ENCODE results near the gene CPAMD8. TPM values are rescaled to one million over a fixed set of nuclear protein-coding genes. Genes with fewer than 3 reads are reported as not detected.

CPAMD8 gene
- total RNA-seq, 4 donors from 2014 or later: 2.8 to 18.3 (median 15.7) TPM

DNA sequence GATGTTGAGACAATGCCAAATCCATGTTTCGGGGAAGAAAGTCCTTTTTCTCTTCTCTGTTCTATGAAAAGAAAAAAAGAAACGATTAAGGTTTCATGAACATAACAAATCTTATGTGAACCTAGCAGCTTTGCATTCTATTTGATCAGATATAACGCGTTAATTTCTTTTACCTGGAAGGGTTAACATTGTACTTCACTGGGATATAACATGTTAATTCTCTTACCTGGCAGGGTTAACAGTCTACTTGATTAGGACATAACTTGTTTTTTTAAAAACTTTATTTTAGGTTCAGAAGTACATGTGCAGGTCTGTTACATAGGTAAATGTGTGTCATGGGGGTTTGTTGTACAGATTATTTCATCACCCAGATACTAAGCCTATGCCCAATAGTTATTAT is 68.8 kb downstream of the CPAMD8 start:
- Histone ChIP-seq H3K9me3 (no peaks in the 10 kb centered on the region), H3K27me3 (no peaks in the 10 kb centered on the region), H3K27ac (no peak overlapping the region), H3K4me3 (no peak overlapping the region), H3K4me1 (no peaks in the 10 kb centered on the region), H3K36me3 (no peaks in the 10 kb centered on the region)
- no peak for TF ChIP-seq POLR2A (IDR thresholded peaks at IDR 0.05)
- TF ChIP-seq, protein P1, sequence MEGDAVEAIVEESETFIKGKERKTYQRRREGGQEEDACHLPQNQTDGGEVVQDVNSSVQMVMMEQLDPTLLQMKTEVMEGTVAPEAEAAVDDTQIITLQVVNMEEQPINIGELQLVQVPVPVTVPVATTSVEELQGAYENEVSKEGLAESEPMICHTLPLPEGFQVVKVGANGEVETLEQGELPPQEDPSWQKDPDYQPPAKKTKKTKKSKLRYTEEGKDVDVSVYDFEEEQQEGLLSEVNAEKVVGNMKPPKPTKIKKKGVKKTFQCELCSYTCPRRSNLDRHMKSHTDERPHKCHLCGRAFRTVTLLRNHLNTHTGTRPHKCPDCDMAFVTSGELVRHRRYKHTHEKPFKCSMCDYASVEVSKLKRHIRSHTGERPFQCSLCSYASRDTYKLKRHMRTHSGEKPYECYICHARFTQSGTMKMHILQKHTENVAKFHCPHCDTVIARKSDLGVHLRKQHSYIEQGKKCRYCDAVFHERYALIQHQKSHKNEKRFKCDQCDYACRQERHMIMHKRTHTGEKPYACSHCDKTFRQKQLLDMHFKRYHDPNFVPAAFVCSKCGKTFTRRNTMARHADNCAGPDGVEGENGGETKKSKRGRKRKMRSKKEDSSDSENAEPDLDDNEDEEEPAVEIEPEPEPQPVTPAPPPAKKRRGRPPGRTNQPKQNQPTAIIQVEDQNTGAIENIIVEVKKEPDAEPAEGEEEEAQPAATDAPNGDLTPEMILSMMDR (IDR thresholded peaks at IDR 0.05): no peak
- DNase-seq: no peak
- intact Hi-C loops (cut with DNase I; ENCODE audit: low total_unique reads): no loop called here

DNA sequence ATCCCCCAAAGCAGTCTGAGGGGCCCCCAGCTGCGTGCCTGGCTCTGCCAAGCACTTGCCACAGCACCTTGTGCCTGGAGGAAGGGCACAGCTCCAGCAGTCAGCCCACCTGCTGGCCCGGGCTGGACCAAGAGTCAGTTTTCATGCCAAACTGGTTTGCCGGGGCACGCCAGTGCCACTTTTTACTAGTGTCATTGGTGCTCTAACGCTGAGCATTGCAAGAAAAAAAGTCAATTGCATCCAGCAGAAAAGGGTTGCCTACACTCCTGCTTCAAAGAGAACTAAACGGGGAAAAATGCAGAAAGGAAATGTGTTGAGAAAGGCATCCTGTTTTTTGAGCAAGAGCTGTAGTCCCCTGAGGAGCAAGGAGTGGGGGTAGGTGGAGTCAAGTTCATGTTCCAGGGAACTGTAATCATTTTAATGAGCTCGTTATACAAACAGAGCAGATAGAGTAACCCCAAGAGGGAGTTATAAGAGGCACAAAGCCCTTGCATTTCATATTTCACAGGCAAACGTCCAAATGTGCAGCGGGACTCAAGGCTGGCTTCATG is 69.4 kb downstream of the CPAMD8 start:
- no peaks in the 10 kb centered on the region for H3K36me3 ChIP-seq
- no peak overlapping the region for H3K27ac ChIP-seq
- no peaks in the 10 kb centered on the region for H3K27me3 ChIP-seq
- no peaks in the 10 kb centered on the region for H3K4me1 ChIP-seq
- no peaks in the 10 kb centered on the region for H3K9me3 ChIP-seq
- no peak overlapping the region for H3K4me3 ChIP-seq
- intact Hi-C loops (cut with DNase I; ENCODE audit: low total_unique reads): no loop called here
- no peak for DNase-seq
- no peak for TF ChIP-seq POLR2A (IDR thresholded peaks at IDR 0.05)
- TF ChIP-seq, protein P1 (IDR thresholded peaks at IDR 0.05): no peak

DNA sequence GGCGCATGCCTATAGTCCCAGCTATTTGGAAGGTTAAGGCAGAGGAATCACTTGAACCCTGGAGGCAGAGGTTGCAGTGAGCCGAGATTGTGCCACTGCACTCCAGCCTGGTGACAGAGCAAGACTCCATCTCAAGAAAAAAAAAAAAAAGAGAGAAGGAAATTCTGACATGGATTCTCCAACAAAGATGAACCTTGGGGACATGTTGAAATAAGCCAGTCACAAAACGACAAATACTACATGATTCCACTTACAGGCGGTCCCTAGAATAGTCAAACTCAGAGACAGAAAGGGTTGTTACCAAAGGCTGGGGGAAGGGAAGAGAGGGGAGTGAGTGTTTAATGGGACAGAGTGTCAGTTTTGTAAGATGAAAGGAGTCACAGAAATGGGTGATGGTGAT is 71.4 kb downstream of the CPAMD8 start:
- no peak for TF ChIP-seq POLR2A (IDR thresholded peaks at IDR 0.05)
- TF ChIP-seq, protein P1 (IDR thresholded peaks at IDR 0.05): no peak
- intact Hi-C loops (cut with DNase I; ENCODE audit: low total_unique reads): no loop called here
- Histone ChIP-seq H3K4me3 (no peak overlapping the region), H3K27ac (no peak overlapping the region), H3K9me3 (no peaks in the 10 kb centered on the region), H3K27me3 (no peaks in the 10 kb centered on the region), H3K36me3 (no peaks in the 10 kb centered on the region), H3K4me1 (no peaks in the 10 kb centered on the region)
- no peak for DNase-seq

DNA sequence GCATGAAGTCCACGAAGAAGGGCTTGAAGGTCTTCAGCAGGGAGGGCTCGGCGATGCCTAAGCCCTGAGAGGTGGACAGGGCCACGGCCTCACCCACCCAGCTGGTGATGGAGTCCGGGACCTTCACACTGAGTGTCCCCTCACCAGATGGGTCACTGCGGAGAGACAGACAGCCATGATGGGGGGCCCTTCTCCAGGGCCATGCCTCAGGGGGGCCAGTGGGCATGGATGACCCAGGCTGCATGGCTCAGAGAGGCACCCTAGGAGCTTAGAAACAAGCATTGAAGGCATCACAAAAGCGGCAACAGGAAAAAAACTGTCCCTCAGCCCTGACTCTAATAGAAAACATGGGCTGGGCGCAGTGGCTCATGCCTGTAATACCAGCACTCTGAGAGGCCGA is 74.6 kb downstream of the CPAMD8 start:
- Histone ChIP-seq H3K27me3 (no peaks in the 10 kb centered on the region), H3K9me3 (no peaks in the 10 kb centered on the region), H3K4me1 (no peaks in the 10 kb centered on the region), H3K4me3 (no peak overlapping the region), H3K36me3 (no peaks in the 10 kb centered on the region), H3K27ac (no peak overlapping the region)
- DNase-seq: no peak
- no peak for TF ChIP-seq POLR2A (IDR thresholded peaks at IDR 0.05)
- TF ChIP-seq, protein P1 (IDR thresholded peaks at IDR 0.05): no peak
- intact Hi-C loops (cut with DNase I; ENCODE audit: low total_unique reads): no loop called here

DNA sequence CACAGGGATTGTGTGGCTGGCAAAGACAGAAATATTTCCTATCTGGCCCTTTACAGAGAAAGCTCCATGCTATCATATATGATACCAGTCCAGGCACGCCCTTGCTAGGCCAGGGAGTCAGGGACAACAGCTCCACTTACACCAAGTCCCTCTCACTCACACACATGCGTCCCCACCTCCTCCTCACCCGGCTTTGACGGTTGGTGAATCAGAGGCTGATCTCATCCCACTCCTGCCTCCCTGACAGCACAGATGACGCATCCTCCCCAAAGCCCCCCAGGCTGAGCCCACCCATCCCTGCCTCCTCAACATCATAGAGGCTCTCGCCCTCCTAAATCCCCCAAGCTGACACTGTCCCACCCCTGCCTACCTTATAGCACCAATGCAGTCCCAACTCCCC is 75.1 kb downstream of the CPAMD8 start:
- Histone ChIP-seq H3K27ac (no peak overlapping the region), H3K27me3 (no peaks in the 10 kb centered on the region), H3K36me3 (no peaks in the 10 kb centered on the region), H3K4me1 (no peaks in the 10 kb centered on the region), H3K9me3 (no peaks in the 10 kb centered on the region), H3K4me3 (no peak overlapping the region)
- intact Hi-C loops (cut with DNase I; ENCODE audit: low total_unique reads): no loop called here
- TF ChIP-seq, protein P1 (IDR thresholded peaks at IDR 0.05): no peak
- no peak for TF ChIP-seq POLR2A (IDR thresholded peaks at IDR 0.05)
- DNase-seq: no peak
